SK-N-SH treated with all-trans-retinoic acid at 6 μM for 48 hours (cell line): ENCODE measurements around the gene DNAJC17.

ENCODE experiments used
- ATAC-seq: fragments of 200-7000 bp; cut with Tn5 transposase; 3 replicates; pipeline ENCODE4 v1.9.1; 2020; ENCODE audit warnings: mild to moderate bottlenecking, moderate library complexity
- ARNTL ChIP-seq: fragments of 450-650 bp; formaldehyde crosslinking; IDR thresholded peaks from 2 replicates; pipeline ENCODE4 v1.5.0; 2020; ENCODE audit warnings: low read depth, mild to moderate bottlenecking, moderate library complexity, borderline replicate concordance
- BACH2 ChIP-seq: fragments of 250-450 bp; sonication (Bioruptor Pico); IDR thresholded peaks from 2 replicates; pipeline ENCODE4 v1.9.0; 2021; ENCODE audit warnings: mild to moderate bottlenecking, borderline replicate concordance
- CREB5 ChIP-seq: fragments of 250-450 bp; sonication (Bioruptor Pico); IDR thresholded peaks from 2 replicates; pipeline ENCODE4 v1.5.1; 2020; ENCODE audit warnings: low read depth, mild to moderate bottlenecking, moderate library complexity
- CSDC2 ChIP-seq: fragments of 250-450 bp; sonication (Bioruptor Pico); IDR thresholded peaks from 2 replicates; pipeline ENCODE4 v1.5.0; 2020; ENCODE audit warnings: mild to moderate bottlenecking, moderate library complexity
- CSRNP3 ChIP-seq: fragments of 250-450 bp; sonication (Bioruptor Pico); IDR thresholded peaks from 2 replicates; pipeline ENCODE4 v1.5.1; 2021; ENCODE audit warnings: mild to moderate bottlenecking, moderate library complexity
- ESRRG ChIP-seq: fragments of 250-450 bp; sonication (Bioruptor Pico); IDR thresholded peaks from 2 replicates; pipeline ENCODE4 v1.6.1; 2021; ENCODE audit warnings: mild to moderate bottlenecking
- GLIS3 ChIP-seq: fragments of 250-450 bp; sonication (Bioruptor Pico); IDR thresholded peaks from 2 replicates; pipeline ENCODE4 v1.5.0; 2020; ENCODE audit warnings: mild to moderate bottlenecking, moderate library complexity
- ISL1 ChIP-seq: fragments of 250-450 bp; sonication (Bioruptor Pico); IDR thresholded peaks from 2 replicates; pipeline ENCODE4 v2.1.2; 2022; ENCODE audit warnings: mild to moderate bottlenecking, moderate library complexity
- OSR1 ChIP-seq: fragments of 250-450 bp; sonication (Bioruptor Pico); IDR thresholded peaks from 2 replicates; pipeline ENCODE4 v1.8.0; 2022; ENCODE audit warnings: moderate library complexity, mild to moderate bottlenecking, inconsistent platforms
- PATZ1 ChIP-seq: fragments of 250-450 bp; sonication (Bioruptor Pico); IDR thresholded peaks from 2 replicates; pipeline ENCODE4 v1.8.0; 2020; ENCODE audit warnings: mild to moderate bottlenecking, moderate library complexity, borderline replicate concordance
- POU6F1 ChIP-seq: fragments of 250-450 bp; sonication (Bioruptor Pico); IDR thresholded peaks from 2 replicates; pipeline ENCODE4 v1.8.0; 2021; ENCODE audit warnings: low read depth, mild to moderate bottlenecking, moderate library complexity, borderline replicate concordance
- PPARA ChIP-seq: fragments of 250-450 bp; sonication (Bioruptor Pico); IDR thresholded peaks from 2 replicates; pipeline ENCODE4 v1.5.0; 2020; ENCODE audit warnings: mild to moderate bottlenecking, borderline replicate concordance
- TCF4 ChIP-seq: fragments of 250-450 bp; sonication (Bioruptor Pico); IDR thresholded peaks from 2 replicates; pipeline ENCODE4 v1.8.0; 2021; ENCODE audit warnings: mild to moderate bottlenecking, moderate library complexity, borderline replicate concordance
- TOX ChIP-seq: fragments of 250-450 bp; sonication (Bioruptor Pico); IDR thresholded peaks from 2 replicates; pipeline ENCODE4 v1.8.0; 2021; ENCODE audit warnings: mild to moderate bottlenecking, moderate library complexity, borderline replicate concordance
- TSHZ2 ChIP-seq: fragments of 250-450 bp; sonication (Bioruptor Pico); IDR thresholded peaks from 2 replicates; pipeline ENCODE4 v1.5.0; 2020; ENCODE audit warnings: mild to moderate bottlenecking, moderate library complexity
- ZC3H10 ChIP-seq: fragments of 250-450 bp; sonication (Bioruptor Pico); IDR thresholded peaks from 2 replicates; pipeline ENCODE4 v1.5.1; 2021; ENCODE audit warnings: mild to moderate bottlenecking, moderate library complexity
- ZFP3 ChIP-seq: fragments of 250-450 bp; sonication (Bioruptor Pico); IDR thresholded peaks from 2 replicates; pipeline ENCODE4 v1.5.0; 2020; ENCODE audit warnings: mild to moderate bottlenecking, moderate library complexity
- ZFP30 ChIP-seq: fragments of 450-650 bp; formaldehyde crosslinking; IDR thresholded peaks from 2 replicates; pipeline ENCODE4 v1.5.0; 2022; ENCODE audit warnings: mild to moderate bottlenecking, moderate library complexity
- ZNF565 ChIP-seq: fragments of 450-650 bp; formaldehyde crosslinking; conservative IDR thresholded peaks from 2 replicates; pipeline ENCODE4 v1.5.0; 2020; ENCODE audit warnings: low read depth, mild to moderate bottlenecking, moderate library complexity
- ZNF70 ChIP-seq: fragments of 450-650 bp; formaldehyde crosslinking; IDR thresholded peaks from 2 replicates; pipeline ENCODE4 v1.5.0; 2020; ENCODE audit warnings: mild to moderate bottlenecking, moderate library complexity
- ZNF8 ChIP-seq: fragments of 450-650 bp; formaldehyde crosslinking; IDR thresholded peaks from 2 replicates; pipeline ENCODE4 v1.5.0; 2020; ENCODE audit warnings: mild to moderate bottlenecking, moderate library complexity

DNAJC17 gene

GRCh38 chr15:40737048-40737447 is 70.2 kb downstream of the DNAJC17 start:
- no peak for ATAC-seq
- TF ChIP-seq ZC3H10 (no peak), POU6F1 (CRISPR knock-in tag) (no peak), CSRNP3 (no peak), ZFP3 (CRISPR knock-in tag) (no peak), PATZ1 (CRISPR knock-in tag) (no peak), BACH2 (no peak), TCF4 (no peak), GLIS3 (CRISPR knock-in tag) (no peak), TSHZ2 (CRISPR knock-in tag) (no peak), PPARA (CRISPR knock-in tag) (no peak), ZNF70 (CRISPR knock-in tag) (no peak), OSR1 (CRISPR knock-in tag) (no peak), ISL1 (CRISPR knock-in tag) (no peak), ZNF565 (CRISPR knock-in tag) (no peak), CREB5 (CRISPR knock-in tag) (no peak), ESRRG (CRISPR knock-in tag) (no peak), TOX (CRISPR knock-in tag) (no peak), ZFP30 (CRISPR knock-in tag) (no peak), ARNTL (CRISPR knock-in tag) (no peak)

GRCh38 chr15:40736575-40736974 is 70.7 kb downstream of the DNAJC17 start:
- ATAC-seq, result no peak
- TF ChIP-seq TOX (CRISPR knock-in tag) (no peak), CSDC2 (CRISPR knock-in tag) (no peak), ZFP30 (CRISPR knock-in tag) (no peak), TCF4 (no peak), ISL1 (CRISPR knock-in tag) (no peak), OSR1 (CRISPR knock-in tag) (no peak), ESRRG (CRISPR knock-in tag) (no peak), POU6F1 (CRISPR knock-in tag) (no peak), ZC3H10 (no peak), ZNF70 (CRISPR knock-in tag) (no peak), ZNF8 (no peak), GLIS3 (CRISPR knock-in tag) (no peak), ZNF565 (CRISPR knock-in tag) (no peak), PATZ1 (CRISPR knock-in tag) (no peak), CSRNP3 (no peak), ZFP3 (CRISPR knock-in tag) (no peak)
